Measurements from ENCODE around the gene ZNF32. TPM values are rescaled to one million over a fixed set of nuclear protein-coding genes. Genes with fewer than 3 reads are reported as not detected.
A peak's percentile ranks its signal among the peaks of the same experiment; 100 is the strongest.

Gene ZNF32
- total RNA-seq, 1 donor from 2014 or later: 19.2 TPM

DNA sequence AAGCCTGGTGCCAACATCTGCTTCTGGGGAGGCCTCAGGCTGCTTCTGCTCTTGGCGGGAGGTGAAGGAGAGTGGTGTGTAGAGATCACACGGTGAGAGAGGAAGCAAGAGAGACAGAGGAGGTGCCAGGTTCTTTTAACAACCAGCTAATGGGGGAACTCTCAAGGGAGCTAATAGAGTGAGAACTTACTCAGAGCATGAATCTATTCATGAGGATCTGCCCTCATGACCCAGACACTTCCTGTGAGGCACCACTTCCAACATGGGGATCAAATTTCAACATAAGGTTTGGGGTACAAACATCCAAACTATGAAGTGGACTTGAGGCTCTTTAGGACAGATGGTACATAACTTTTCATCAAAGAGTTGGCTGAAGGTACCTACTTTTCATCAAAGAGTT, 5.1 kb upstream of the ZNF32 start:
- Histone ChIP-seq H4K20me1 (ENCODE audit: insufficient read depth, low read length) (no peaks in the 10 kb centered on the region), H3K4me3 (ENCODE audit: insufficient read depth, low read depth, low read length) (no peak overlapping the region), H3K9me3 (ENCODE audit: insufficient read depth, low read depth, low read length) (no peaks in the 10 kb centered on the region), H3K36me3 (ENCODE audit: insufficient read depth, low read length) (no peaks in the 10 kb centered on the region), H3K4me2 (ENCODE audit: low read length) (no peak overlapping the region), H3K79me2 (ENCODE audit: insufficient read depth, low read length) (no peaks in the 10 kb centered on the region), H3K27ac (ENCODE audit: low read depth, low read length) (no peak overlapping the region), H3K27me3 (ENCODE audit: insufficient read depth, low read length) (no peaks in the 10 kb centered on the region), H2AFZ (ENCODE audit: low read depth, low read length) (no peak overlapping the region), H3K4me1 (ENCODE audit: insufficient read depth, low read length) (no peaks in the 10 kb centered on the region), H3K9ac (ENCODE audit: low read length) (no peak overlapping the region)
- FAIRE-seq (no peak), DNase-seq (ENCODE audit: low read depth) (peak; percentile 30)
- Mint-ChIP-seq H3K27me3 (ENCODE audit: low read depth, unreplicated experiment) (peaks cover 3% of the 10 kb centered on the region), H3K4me3 (ENCODE audit: unreplicated experiment) (no peak overlapping the region), H3K9me3 (ENCODE audit: unreplicated experiment) (peaks cover 15% of the 10 kb centered on the region), H3K4me1 (ENCODE audit: low read depth, unreplicated experiment) (peaks cover 6% of the 10 kb centered on the region), H3K36me3 (ENCODE audit: low read depth, unreplicated experiment) (no peaks in the 10 kb centered on the region), H3K27ac (ENCODE audit: unreplicated experiment) (no peak overlapping the region)
- no peak for TF ChIP-seq EZH2 (IDR thresholded peaks at IDR 0.05; ENCODE audit: insufficient read depth, low read length)
- TF ChIP-seq, protein P1, sequence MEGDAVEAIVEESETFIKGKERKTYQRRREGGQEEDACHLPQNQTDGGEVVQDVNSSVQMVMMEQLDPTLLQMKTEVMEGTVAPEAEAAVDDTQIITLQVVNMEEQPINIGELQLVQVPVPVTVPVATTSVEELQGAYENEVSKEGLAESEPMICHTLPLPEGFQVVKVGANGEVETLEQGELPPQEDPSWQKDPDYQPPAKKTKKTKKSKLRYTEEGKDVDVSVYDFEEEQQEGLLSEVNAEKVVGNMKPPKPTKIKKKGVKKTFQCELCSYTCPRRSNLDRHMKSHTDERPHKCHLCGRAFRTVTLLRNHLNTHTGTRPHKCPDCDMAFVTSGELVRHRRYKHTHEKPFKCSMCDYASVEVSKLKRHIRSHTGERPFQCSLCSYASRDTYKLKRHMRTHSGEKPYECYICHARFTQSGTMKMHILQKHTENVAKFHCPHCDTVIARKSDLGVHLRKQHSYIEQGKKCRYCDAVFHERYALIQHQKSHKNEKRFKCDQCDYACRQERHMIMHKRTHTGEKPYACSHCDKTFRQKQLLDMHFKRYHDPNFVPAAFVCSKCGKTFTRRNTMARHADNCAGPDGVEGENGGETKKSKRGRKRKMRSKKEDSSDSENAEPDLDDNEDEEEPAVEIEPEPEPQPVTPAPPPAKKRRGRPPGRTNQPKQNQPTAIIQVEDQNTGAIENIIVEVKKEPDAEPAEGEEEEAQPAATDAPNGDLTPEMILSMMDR (IDR thresholded peaks at IDR 0.05; ENCODE audit: insufficient read depth, low read depth, low read length): no peak

- Mint-ChIP-seq H3K9me3 (ENCODE audit: unreplicated experiment) (peaks cover 43% of the 10 kb centered on the region), H3K4me3 (ENCODE audit: unreplicated experiment) (peak overlapping the region; percentile 93), H3K27me3 (ENCODE audit: low read depth, unreplicated experiment) (peaks cover 3% of the 10 kb centered on the region), H3K4me1 (ENCODE audit: low read depth, unreplicated experiment) (peaks cover 6% of the 10 kb centered on the region), H3K36me3 (ENCODE audit: low read depth, unreplicated experiment) (peaks cover 22% of the 10 kb centered on the region), H3K27ac (ENCODE audit: unreplicated experiment) (peak overlapping the region; percentile 70)
- Histone ChIP-seq H3K4me2 (ENCODE audit: low read length) (peak overlapping the region; percentile 97), H3K4me1 (ENCODE audit: insufficient read depth, low read length) (no peaks in the 10 kb centered on the region), H3K4me3 (ENCODE audit: insufficient read depth, low read depth, low read length) (peak overlapping the region; percentile 74), H3K36me3 (ENCODE audit: insufficient read depth, low read length) (peaks cover 15% of the 10 kb centered on the region), H3K27me3 (ENCODE audit: insufficient read depth, low read length) (no peaks in the 10 kb centered on the region), H3K27ac (ENCODE audit: low read depth, low read length) (peak overlapping the region; percentile 44), H4K20me1 (ENCODE audit: insufficient read depth, low read length) (no peaks in the 10 kb centered on the region), H3K9me3 (ENCODE audit: insufficient read depth, low read depth, low read length) (peaks cover 27% of the 10 kb centered on the region), H3K9ac (ENCODE audit: low read length) (peak overlapping the region; percentile 90), H3K79me2 (ENCODE audit: insufficient read depth, low read length) (peaks cover 11% of the 10 kb centered on the region), H2AFZ (ENCODE audit: low read depth, low read length) (peak overlapping the region; percentile 99)
- DNase-seq (ENCODE audit: low read depth) (no peak), FAIRE-seq (no peak)
- TF ChIP-seq, protein P1 (IDR thresholded peaks at IDR 0.05; ENCODE audit: insufficient read depth, low read depth, low read length): no peak
- TF ChIP-seq EZH2 (IDR thresholded peaks at IDR 0.05; ENCODE audit: insufficient read depth, low read length): no peak
Measured at GRCh38 chr10:43649185-43649523, 473 bp upstream of the ZNF32 start.

- Histone ChIP-seq H3K27ac (ENCODE audit: low read depth, low read length) (peak overlapping the region; percentile 44), H4K20me1 (ENCODE audit: insufficient read depth, low read length) (no peaks in the 10 kb centered on the region)
- peaks cover 34% of the 10 kb centered on the region for H3K36me3 Mint-ChIP-seq (ENCODE audit: low read depth, unreplicated experiment)
Measured at GRCh38 chr10:43648095-43648397, 635 bp downstream of the ZNF32 start.

More at GRCh38 chr10:43648095-43648397, 635 bp downstream of the ZNF32 start:
- H3K4me3 ChIP-seq (ENCODE audit: insufficient read depth, low read depth, low read length): peak overlapping the region; percentile 74
- Mint-ChIP-seq H3K4me3 (ENCODE audit: unreplicated experiment) (peak overlapping the region; percentile 89), H3K9me3 (ENCODE audit: unreplicated experiment) (peaks cover 48% of the 10 kb centered on the region), H3K4me1 (ENCODE audit: low read depth, unreplicated experiment) (no peaks in the 10 kb centered on the region), H3K27ac (ENCODE audit: unreplicated experiment) (peak overlapping the region; percentile 81), H3K27me3 (ENCODE audit: low read depth, unreplicated experiment) (peaks cover 3% of the 10 kb centered on the region)
- peak overlapping the region; percentile 90 for H3K9ac ChIP-seq (ENCODE audit: low read length)
- no peak for FAIRE-seq
- no peak for DNase-seq (ENCODE audit: low read depth)
- peaks cover 25% of the 10 kb centered on the region for H3K36me3 ChIP-seq (ENCODE audit: insufficient read depth, low read length)
- peaks cover 37% of the 10 kb centered on the region for H3K9me3 ChIP-seq (ENCODE audit: insufficient read depth, low read depth, low read length)
- peaks cover 11% of the 10 kb centered on the region for H3K79me2 ChIP-seq (ENCODE audit: insufficient read depth, low read length)
- H3K4me1 ChIP-seq (ENCODE audit: insufficient read depth, low read length): no peaks in the 10 kb centered on the region
- no peaks in the 10 kb centered on the region for H3K27me3 ChIP-seq (ENCODE audit: insufficient read depth, low read length)
- no peak for TF ChIP-seq EZH2 (IDR thresholded peaks at IDR 0.05; ENCODE audit: insufficient read depth, low read length)
- TF ChIP-seq, protein P1 (IDR thresholded peaks at IDR 0.05; ENCODE audit: insufficient read depth, low read depth, low read length): no peak
- H2AFZ ChIP-seq (ENCODE audit: low read depth, low read length): peak overlapping the region; percentile 99
- peak overlapping the region; percentile 97 for H3K4me2 ChIP-seq (ENCODE audit: low read length)

Measured in astrocyte (in vitro differentiated cells and primary cell).